Keratinocyte (primary cell): ENCODE measurements around the gene ZBTB44.

Experiments used
- CTCF ChIP-seq, 3 experiments: IDR thresholded peaks in 1 of 3; conservative IDR thresholded peaks in 1 of 3; optimal IDR thresholded peaks in 1 of 3; 2 replicates in 2 of 3; 3 replicates in 1 of 3; pipeline versions ENCODE3 to v1.5.1; 2011; ENCODE audit warnings: low read length in 3 of 3, mild to moderate bottlenecking in 3 of 3, moderate library complexity in 2 of 3, control low read depth in 1 of 3, inconsistent platforms in 1 of 3; ENCODE audit not compliant: insufficient read depth in 2 of 3; ENCODE audit errors: extremely low read depth in 1 of 3
- EZH2 ChIP-seq: IDR thresholded peaks from one replicate; pipeline ENCODE4 v1.6.1; 2012; ENCODE audit warnings: inconsistent platforms, mild to moderate bottlenecking, low read length, moderate library complexity

GRCh38 chr11:130190371-130190881 is 124.3 kb downstream of the ZBTB44 start:
- TF ChIP-seq EZH2, result no peak
- no peak for TF ChIP-seq CTCF (optimal IDR thresholded peaks at IDR 0.05 in 1 of 3, IDR thresholded peaks at IDR 0.05 in 1 of 3, conservative IDR thresholded peaks at IDR 0.05 in 1 of 3; ENCODE audit: extremely low read depth in 1 of 3, insufficient read depth in 2 of 3, low read length in 3 of 3)
